ENCODE measurements around the gene ASB1.

DNA sequence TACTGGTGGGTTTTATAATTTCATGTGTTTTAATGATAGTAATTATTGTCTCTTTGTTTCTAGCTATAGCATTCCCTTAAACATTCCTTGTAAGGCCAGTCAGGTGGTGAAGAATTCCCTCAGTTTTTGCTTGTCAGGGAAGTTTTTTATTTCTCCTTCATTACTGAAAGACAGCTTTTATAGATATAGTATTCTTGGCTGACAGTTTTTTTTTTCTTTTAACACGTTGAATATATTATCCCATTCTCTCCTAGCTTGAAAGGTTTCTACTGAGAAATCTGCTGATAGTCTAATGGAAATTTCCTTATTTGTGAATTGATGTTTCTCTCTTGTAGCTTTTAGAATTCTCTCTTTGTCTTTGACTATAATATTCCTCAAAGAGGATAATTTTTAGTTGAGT is 46.8 kb downstream of the ASB1 start:
- TF ChIP-seq PPARA (CRISPR knock-in tag; IDR thresholded peaks at IDR 0.05; ENCODE audit: borderline replicate concordance), result no peak
- no peak for TF ChIP-seq ARNTL (CRISPR knock-in tag; IDR thresholded peaks at IDR 0.05; ENCODE audit: borderline replicate concordance, low read depth)
- TF ChIP-seq ZFP3 (CRISPR knock-in tag; IDR thresholded peaks at IDR 0.05), result no peak
